ENCODE measurements around the gene EMX2.

EMX2 gene

GRCh38 chr10:117544004-117544701 is 1.6 kb downstream of the EMX2 start:
- peak; percentile 49 for DNase-seq (ENCODE audit: low read depth, low spot score)

- DNase-seq (ENCODE audit: low read depth, low spot score) = peak; percentile 50
Observed at GRCh38 chr10:117544711-117545140, 2.2 kb downstream of the EMX2 start.

DNA sequence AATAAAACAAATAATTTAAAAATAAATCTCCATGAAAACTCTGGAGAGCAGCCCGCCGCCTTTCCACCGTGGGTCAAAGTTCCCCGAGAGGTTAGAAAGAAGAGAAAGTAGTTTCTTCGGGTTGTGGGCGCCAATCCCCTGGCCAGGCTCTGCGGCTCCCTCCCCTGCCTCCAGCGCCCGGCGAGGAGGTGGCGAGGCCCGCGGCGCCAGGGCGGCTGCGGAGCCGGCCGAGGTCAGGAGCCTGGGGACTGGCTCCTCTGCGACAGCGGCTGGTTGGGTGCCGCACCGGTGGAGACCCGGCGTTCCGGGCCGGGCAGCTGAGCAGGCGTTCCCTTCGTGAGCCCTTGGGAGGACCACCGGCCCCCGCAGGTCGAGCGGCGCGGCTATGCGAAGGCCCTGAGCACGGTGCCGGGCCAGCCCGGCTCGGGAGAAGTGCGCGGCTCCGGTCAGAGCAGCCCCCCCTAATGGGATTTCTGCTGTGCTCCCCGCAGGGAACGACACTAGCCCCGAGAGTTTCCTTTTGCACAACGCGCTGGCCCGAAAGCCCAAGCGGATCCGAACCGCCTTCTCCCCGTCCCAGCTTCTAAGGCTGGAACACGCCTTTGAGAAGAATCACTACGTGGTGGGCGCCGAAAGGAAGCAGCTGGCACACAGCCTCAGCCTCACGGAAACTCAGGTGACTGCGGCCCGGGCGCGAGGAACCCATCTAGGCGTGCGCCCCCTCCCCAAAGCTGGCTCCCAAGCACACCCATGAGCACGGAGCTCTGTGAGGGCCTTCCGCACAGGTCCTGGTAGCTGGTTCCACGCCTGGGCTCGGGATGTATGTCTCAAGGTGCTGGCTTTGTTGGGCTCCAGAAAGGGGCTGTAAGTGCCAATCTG is 2.8 kb downstream of the EMX2 start:
- DNase-seq (ENCODE audit: low read depth, low spot score) = peak; percentile 64

- DNase-seq (ENCODE audit: low read depth, low spot score) = no peak
Observed at GRCh38 chr10:117546020-117546580, 3.6 kb downstream of the EMX2 start.

DNA sequence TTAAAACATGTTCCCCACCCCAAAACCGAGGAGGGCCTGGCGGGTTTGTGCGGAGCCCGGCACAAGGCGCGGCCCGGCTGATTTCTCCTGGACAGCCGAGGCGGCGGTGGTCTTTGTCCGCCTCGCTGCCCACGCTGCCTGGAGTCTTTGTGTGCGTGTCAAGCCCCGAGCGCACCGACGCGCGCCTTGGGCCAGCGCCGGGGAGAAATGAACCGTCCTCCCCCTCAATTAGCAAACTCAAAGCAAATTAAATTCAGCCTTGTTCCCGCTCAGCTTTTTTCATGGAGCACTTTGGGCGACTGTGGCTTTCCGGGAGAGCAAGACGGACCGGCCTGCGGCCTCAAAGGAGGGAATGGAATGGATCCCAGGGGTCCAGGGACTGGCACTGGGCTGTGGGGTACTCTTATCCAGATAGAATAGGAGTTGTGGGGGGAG is 4.1 kb downstream of the EMX2 start:
- DNase-seq (ENCODE audit: low read depth, low spot score) = no peak

DNA sequence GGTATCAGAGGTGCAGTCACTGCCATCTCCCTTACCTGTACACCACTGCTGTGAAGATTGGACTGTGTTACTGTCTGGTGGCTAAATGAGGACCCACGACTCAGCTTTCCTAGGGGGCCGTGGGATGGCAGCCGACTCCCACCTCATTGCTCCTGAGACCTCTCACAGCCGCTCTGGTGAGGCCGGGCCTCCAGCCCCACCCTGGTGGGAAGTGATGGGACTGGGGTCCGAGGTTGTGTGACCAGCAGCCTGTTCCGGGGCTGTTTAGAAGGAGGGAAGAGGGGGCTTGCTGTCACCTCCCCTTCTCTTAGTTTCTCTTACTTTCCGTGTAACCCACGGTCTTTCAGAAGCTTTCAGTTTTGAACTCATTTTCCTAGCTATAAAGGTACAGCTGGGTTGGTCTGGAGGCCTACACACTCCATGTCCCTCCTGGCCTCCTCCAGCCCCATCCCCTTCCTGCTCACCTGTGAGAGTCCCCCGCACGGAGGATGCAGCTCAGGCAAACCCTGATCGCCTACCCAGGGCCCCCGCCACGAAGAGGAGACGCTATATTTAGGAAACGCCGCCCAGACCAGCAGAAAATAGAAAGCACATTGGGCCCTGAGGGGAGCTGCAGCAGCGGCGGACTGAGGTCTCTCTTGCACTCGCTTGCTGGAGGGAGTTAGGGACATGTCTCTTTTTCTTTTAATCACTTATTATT is 4.6 kb downstream of the EMX2 start:
- DNase-seq (ENCODE audit: low read depth, low spot score) = peak; percentile 57

GRCh38 chr10:117547716-117548668 is 5.4 kb downstream of the EMX2 start:
- DNase-seq (ENCODE audit: low read depth, low spot score) = peak; percentile 63

- no peak for DNase-seq (ENCODE audit: low read depth, low spot score)
Observed at GRCh38 chr10:117549100-117549585, 6.6 kb downstream of the EMX2 start.

GRCh38 chr10:117550076-117550475 is 7.5 kb downstream of the EMX2 start:
- DNase-seq (ENCODE audit: low read depth, low spot score) = no peak

DNA sequence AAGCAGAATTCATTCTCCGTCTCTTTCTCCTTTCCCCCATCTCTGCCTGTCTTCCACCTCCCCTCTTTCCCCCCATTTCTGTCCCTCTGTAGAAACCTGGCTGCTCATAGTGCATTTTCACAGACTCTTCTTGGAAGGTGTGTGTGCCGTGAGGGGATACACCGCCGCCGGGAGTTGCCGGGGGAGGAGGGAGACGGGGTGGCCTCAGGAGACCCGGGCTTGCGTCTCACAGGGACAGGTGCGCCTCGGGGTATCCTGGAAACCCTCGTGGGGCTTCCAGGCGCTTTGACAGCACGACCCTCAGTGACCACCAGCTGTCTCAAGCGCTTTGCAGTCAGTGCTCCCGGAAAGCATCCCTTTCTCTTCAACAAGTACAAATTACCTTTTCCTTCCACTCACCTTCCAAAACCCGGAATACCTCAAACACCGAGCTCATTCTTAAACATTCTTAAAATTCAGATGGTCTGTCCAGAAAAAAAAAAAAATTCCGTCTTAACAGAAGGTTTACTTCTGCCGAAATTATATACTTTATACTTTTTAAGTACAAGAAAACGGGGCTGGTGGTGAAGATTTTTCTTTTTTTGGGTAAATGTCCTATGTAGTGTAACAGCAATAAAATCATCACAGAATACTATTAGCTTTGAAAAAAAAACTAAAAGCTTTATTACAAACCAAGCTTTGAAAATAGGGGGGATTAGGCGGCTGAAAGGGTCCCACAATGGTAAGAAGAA is 8.2 kb downstream of the EMX2 start:
- DNase-seq (ENCODE audit: low read depth, low spot score) = no peak

DNA sequence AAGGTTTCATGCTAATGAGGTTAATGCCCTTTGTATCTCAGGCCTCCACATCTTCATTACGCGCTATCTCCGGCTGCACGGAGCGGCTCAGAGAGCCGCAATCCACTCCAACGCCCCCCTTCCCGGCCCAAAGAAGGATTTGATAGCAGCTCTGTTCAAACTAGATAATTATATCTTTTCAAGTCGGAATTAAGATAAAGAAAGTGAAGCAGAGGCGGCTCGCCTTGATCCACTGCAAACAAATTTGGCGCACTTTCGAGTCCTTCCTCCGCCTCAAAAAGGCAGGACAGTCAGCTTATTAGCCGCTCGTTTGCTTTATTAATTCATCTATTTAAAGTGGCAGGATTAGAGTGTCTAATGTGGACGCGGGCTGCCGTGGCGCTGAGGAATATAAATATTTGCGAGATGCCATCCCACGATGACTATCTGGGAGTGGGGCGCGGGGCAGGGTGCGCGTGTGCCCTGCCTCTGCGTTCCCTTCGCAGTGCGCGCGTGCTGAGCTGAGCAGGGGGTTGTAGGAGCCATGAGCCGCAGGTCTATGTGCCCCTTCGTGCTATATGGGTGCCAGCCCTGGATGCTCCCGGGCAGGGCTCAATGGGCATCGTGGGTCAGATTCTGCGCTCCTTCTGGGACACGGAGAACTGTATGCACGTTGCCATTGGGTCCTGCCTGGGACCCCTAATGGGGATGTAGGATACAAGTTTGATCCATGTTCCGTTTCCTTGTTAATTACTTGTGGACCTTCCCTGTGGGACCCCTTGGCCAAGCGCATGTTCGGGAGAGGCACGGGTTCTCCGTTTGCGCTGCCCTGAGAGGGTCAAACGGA is 9.0 kb downstream of the EMX2 start:
- DNase-seq (ENCODE audit: low read depth, low spot score) = no peak

- peak; percentile 78 for DNase-seq (ENCODE audit: low read depth, low spot score)
Observed at GRCh38 chr10:117552156-117552631, 9.6 kb downstream of the EMX2 start.

GRCh38 chr10:117552701-117553141 is 10.2 kb downstream of the EMX2 start:
- DNase-seq (ENCODE audit: low read depth, low spot score) = no peak

- DNase-seq (ENCODE audit: low read depth, low spot score) = peak; percentile 51
Observed at GRCh38 chr10:117553142-117553814, 10.7 kb downstream of the EMX2 start.

GRCh38 chr10:117553815-117554172 is 11.2 kb downstream of the EMX2 start:
- peak; percentile 47 for DNase-seq (ENCODE audit: low read depth, low spot score)

DNA sequence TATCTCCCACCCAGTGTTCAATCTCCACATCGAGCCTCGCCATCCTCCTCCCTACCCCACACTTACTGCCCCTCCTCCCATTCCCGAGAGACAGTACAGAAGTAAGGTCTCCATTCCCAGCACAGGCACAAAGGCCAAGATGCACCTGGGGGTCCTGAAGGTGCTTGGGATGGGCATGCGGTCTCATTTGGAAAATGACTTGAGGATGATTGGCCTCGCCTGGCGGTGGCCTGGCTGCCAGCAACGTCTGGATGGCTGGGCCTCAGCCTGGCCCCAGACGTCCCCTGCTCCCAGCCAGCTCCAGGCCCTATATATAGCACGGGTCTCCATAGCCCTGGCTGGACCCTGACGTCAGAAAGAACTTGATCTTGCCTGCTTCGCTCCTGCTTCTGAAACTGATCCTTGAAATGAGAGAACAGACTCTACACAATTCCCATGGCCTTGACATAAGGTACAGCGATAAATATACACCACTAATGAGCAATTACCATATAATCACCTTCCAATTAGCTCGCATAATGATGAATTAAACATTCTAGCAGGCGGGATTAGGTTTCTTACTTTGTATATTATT is 11.8 kb downstream of the EMX2 start:
- DNase-seq (ENCODE audit: low read depth, low spot score) = no peak

DNA sequence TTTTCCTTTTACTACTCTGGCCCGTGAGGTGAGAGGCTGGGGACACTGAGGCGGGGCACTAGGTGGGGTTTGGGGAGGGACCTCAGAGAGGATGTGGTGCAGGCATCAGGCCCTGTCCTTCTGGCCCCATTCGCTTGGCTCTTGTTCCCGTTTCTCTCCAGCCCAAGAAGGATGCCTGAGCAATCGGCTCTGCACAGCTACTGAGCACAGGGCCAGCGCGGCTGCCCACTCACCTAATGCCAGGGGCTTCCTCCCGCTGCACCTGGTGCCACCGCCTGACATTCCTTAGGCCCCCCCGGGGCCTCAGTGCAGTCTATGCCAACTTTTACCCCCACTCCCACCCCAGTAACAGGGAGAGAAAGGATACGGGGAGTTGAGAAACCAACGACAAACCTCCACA is 12.5 kb downstream of the EMX2 start:
- no peak for DNase-seq (ENCODE audit: low read depth, low spot score)

- DNase-seq (ENCODE audit: low read depth, low spot score) = no peak
Observed at GRCh38 chr10:117555863-117556262, 13.3 kb downstream of the EMX2 start.

All from ELF-1 (cell line).